MCF 10A (cell line): ENCODE results near the gene KCNG2. TPM values are rescaled to one million over a fixed set of nuclear protein-coding genes. Genes with fewer than 3 reads are reported as not detected.
A peak's percentile ranks its signal among the peaks of the same experiment; 100 is the strongest.

Source experiments
- BruUV-seq: library from RNA; stranded (reverse); fragments of 400-500 nt; replicated peaks from 2 replicates; lab custom pipeline; 2021; lab: Mats Ljungman, UMichigan
- CTCF ChIA-PET: fragments of 300-600 bp; sonication (Branson Sonifier 250); formaldehyde crosslinking; extraction: SDS; loops from one replicate; lab custom pipeline; 2021; ENCODE audit warnings: antibody characterized with exemption, inconsistent platforms; lab: Yijun Ruan, JAX
- POLR2A ChIA-PET: fragments of 300-600, 350-650 bp; sonication (Branson Sonifier 250); formaldehyde crosslinking; extraction: SDS; loops from one replicate; lab custom pipeline; 2020; ENCODE audit warnings: antibody characterized with exemption, inconsistent platforms; lab: Yijun Ruan, JAX
- DNase-seq: peaks from one replicate; pipeline ENCODE4 v3.0.0-alpha.2; 2018; ENCODE audit not compliant: unreplicated experiment
- H3K27ac Mint-ChIP-seq: one replicate; pipeline ENCODE4 v1.8.0; 2022; ENCODE audit warnings: mild to moderate bottlenecking, low read depth, mixed read lengths; ENCODE audit not compliant: unreplicated experiment
- H3K27me3 Mint-ChIP-seq: one replicate; pipeline ENCODE4 v1.8.0; 2022; ENCODE audit warnings: mixed read lengths; ENCODE audit not compliant: insufficient read depth, unreplicated experiment
- H3K36me3 Mint-ChIP-seq: one replicate; pipeline ENCODE4 v1.8.0; 2022; ENCODE audit warnings: mild to moderate bottlenecking, moderate library complexity, mixed read lengths; ENCODE audit not compliant: insufficient read depth, unreplicated experiment
- H3K4me1 Mint-ChIP-seq: one replicate; pipeline ENCODE4 v1.8.0; 2022; ENCODE audit warnings: mixed read lengths; ENCODE audit not compliant: insufficient read depth, unreplicated experiment
- H3K4me3 Mint-ChIP-seq: one replicate; pipeline ENCODE4 v1.8.0; 2022; ENCODE audit warnings: mild to moderate bottlenecking, moderate library complexity, mixed read lengths; ENCODE audit not compliant: unreplicated experiment
- H3K9me3 Mint-ChIP-seq: one replicate; pipeline ENCODE4 v1.8.0; 2022; ENCODE audit warnings: mixed read lengths; ENCODE audit not compliant: unreplicated experiment
- CTCF ChIP-seq: fragments of 200-600 bp; IDR thresholded peaks from one replicate; pipeline ENCODE4 v1.8.0; 2022; ENCODE audit warnings: antibody characterized with exemption, mild to moderate bottlenecking; ENCODE audit not compliant: unreplicated experiment
- intact Hi-C: fragments of 100-400 bp; cut with micrococcal nuclease; formaldehyde crosslinking; loops from 2 replicates; pipeline ENCODE4 v1.14.1; 2022
- total RNA-seq: library from RNA; stranded (reverse); gene quantifications from 2 replicates; pipeline ENCODE4 v1.2.3, GENCODE V29; 2022

Gene KCNG2
- total RNA-seq, 1 experiment from 2014 or later: not detected

GRCh38 chr18:79900610-79901570 is 103.2 kb downstream of the KCNG2 start:
- POLR2A ChIA-PET: no interaction called here
- Mint-ChIP-seq H3K4me1 (no peaks in the 10 kb centered on the region), H3K27ac (no peak overlapping the region), H3K9me3 (peaks cover 22% of the 10 kb centered on the region), H3K4me3 (no peak overlapping the region), H3K36me3 (peaks cover 36% of the 10 kb centered on the region), H3K27me3 (no peaks in the 10 kb centered on the region)
- no peak for TF ChIP-seq CTCF
- CTCF ChIA-PET: no interaction called here
- no TSS peak for BruUV-seq
- no peak for DNase-seq
- intact Hi-C loops: no loop called here

GRCh38 chr18:79901665-79902064 is 103.9 kb downstream of the KCNG2 start:
- peaks cover 21% of the 10 kb centered on the region for H3K9me3 Mint-ChIP-seq
- BruUV-seq: no TSS peak
- no peak overlapping the region for H3K27ac Mint-ChIP-seq
- TF ChIP-seq CTCF: no peak
- H3K36me3 Mint-ChIP-seq: peaks cover 36% of the 10 kb centered on the region
- intact Hi-C loops: no loop called here
- H3K4me1 Mint-ChIP-seq: no peaks in the 10 kb centered on the region
- ChIA-PET POLR2A (no interaction called here), CTCF (no interaction called here)
- no peak for DNase-seq
- no peak overlapping the region for H3K4me3 Mint-ChIP-seq
- no peaks in the 10 kb centered on the region for H3K27me3 Mint-ChIP-seq

- no peak for TF ChIP-seq CTCF
- no peak overlapping the region for H3K4me3 Mint-ChIP-seq
- BruUV-seq: no TSS peak
- POLR2A ChIA-PET: no interaction called here
- no peaks in the 10 kb centered on the region for H3K27me3 Mint-ChIP-seq
- peaks cover 32% of the 10 kb centered on the region for H3K36me3 Mint-ChIP-seq
- H3K27ac Mint-ChIP-seq: no peak overlapping the region
- CTCF ChIA-PET: no interaction called here
- no peaks in the 10 kb centered on the region for H3K4me1 Mint-ChIP-seq
- peaks cover 17% of the 10 kb centered on the region for H3K9me3 Mint-ChIP-seq
- intact Hi-C loops: no loop called here
- no peak for DNase-seq
These were observed 104.3 kb downstream of the KCNG2 start for GRCh38 chr18:79902075-79902474.

GRCh38 chr18:79902640-79903039 is 104.9 kb downstream of the KCNG2 start:
- Mint-ChIP-seq H3K4me1 (no peaks in the 10 kb centered on the region), H3K36me3 (peaks cover 29% of the 10 kb centered on the region), H3K27me3 (no peaks in the 10 kb centered on the region), H3K27ac (no peak overlapping the region), H3K9me3 (peaks cover 11% of the 10 kb centered on the region), H3K4me3 (no peak overlapping the region)
- ChIA-PET POLR2A (no interaction called here), CTCF (no interaction called here)
- intact Hi-C loops: no loop called here
- no peak for TF ChIP-seq CTCF
- BruUV-seq: TSS peak; percentile 27
- DNase-seq: no peak
